Astrocyte (in vitro differentiated cells and primary cell): ENCODE data around the gene TCEAL7.
"Not testable (repeated sequence)": the region's sequence is repeated elsewhere in the genome, so short reads cannot be mapped to it uniquely, and the experiment has no call there.

Experiments
- CTCF ChIP-seq: IDR thresholded peaks from 2 replicates; pipeline ENCODE4 v1.5.1; 2011; ENCODE audit warnings: low read depth, mild to moderate bottlenecking, inconsistent platforms, low read length, moderate library complexity; ENCODE audit not compliant: insufficient read depth
- EZH2 ChIP-seq: IDR thresholded peaks from 2 replicates; pipeline ENCODE4 v1.6.1; 2012; ENCODE audit warnings: mild to moderate bottlenecking, low read length, inconsistent platforms; ENCODE audit not compliant: insufficient read depth

GRCh38 chrX:103359605-103360004, 29.6 kb downstream of the TCEAL7 start:
- TF ChIP-seq CTCF, EZH2: not testable (repeated sequence)
